HEK293 (cell line): ENCODE data around the gene AICDA.

Experiments used
- CTCF ChIA-PET: fragments of 350-600 bp; formaldehyde crosslinking; extraction: SDS; loops from one replicate; lab custom pipeline; 2021; ENCODE audit warnings: antibody characterized with exemption; lab: Yijun Ruan, JAX
- POLR2A ChIA-PET: fragments of 300-600 bp; formaldehyde crosslinking; extraction: SDS; loops from one replicate; lab custom pipeline; 2020; ENCODE audit warnings: antibody characterized with exemption, inconsistent platforms; lab: Yijun Ruan, JAX
- H3K27ac ChIP-seq: fragments of 200-500 bp; sonication (Bioruptor generic); 2 replicates; pipeline ENCODE4 v1.5.1; 2014; ENCODE audit warnings: low read depth, low read length, control low read depth, inconsistent platforms; ENCODE audit errors: extremely low read depth
- H3K36me3 ChIP-seq, 2 experiments: fragments of 200-500 bp in 1 of 2; sonication (Bioruptor generic) in 1 of 2; 1 replicate in 1 of 2; 2 replicates in 1 of 2; pipeline ENCODE4 v1.5.1; 2014 to 2017; ENCODE audit warnings: inconsistent platforms in 2 of 2, low read length in 2 of 2; ENCODE audit not compliant: control insufficient read depth in 2 of 2, insufficient read depth in 1 of 2
- H3K4me1 ChIP-seq: fragments of 200-500 bp; sonication (Bioruptor generic); 2 replicates; pipeline ENCODE4 v1.5.1; 2014; ENCODE audit warnings: mild to moderate bottlenecking, low read length, inconsistent platforms; ENCODE audit not compliant: control insufficient read depth, insufficient read depth
- H3K4me3 ChIP-seq: 2 replicates; pipeline ENCODE4 v1.5.1; 2011; ENCODE audit warnings: low read depth, mild to moderate bottlenecking, control low read depth, low read length, moderate library complexity
- H3K9me3 ChIP-seq: fragments of 200-500 bp; sonication (Bioruptor generic); 2 replicates; pipeline ENCODE4 v1.5.1; 2014; ENCODE audit warnings: low read depth, low read length, inconsistent platforms; ENCODE audit not compliant: control insufficient read depth, insufficient read depth
- HOXD13 ChIP-seq: sonication (generic); formaldehyde crosslinking; IDR thresholded peaks from 2 replicates; pipeline ENCODE4 v1.8.0; 2022; ENCODE audit warnings: missing genetic modification reagents, borderline replicate concordance
- KLF10 ChIP-seq: fragments of 450-650 bp; IDR thresholded peaks from 2 replicates; pipeline ENCODE4 v1.5.1; 2018; ENCODE audit warnings: missing biosample characterization, mild to moderate bottlenecking, missing genetic modification characterization
- KLF16 ChIP-seq: fragments of 450-650 bp; formaldehyde crosslinking; IDR thresholded peaks from 2 replicates; pipeline ENCODE4 v1.5.1; 2017; ENCODE audit warnings: missing biosample characterization, missing genetic modification characterization
- REPIN1 ChIP-seq: fragments of 450-650 bp; formaldehyde crosslinking; IDR thresholded peaks from 2 replicates; pipeline ENCODE4 v1.5.1; 2017; ENCODE audit warnings: missing biosample characterization, missing genetic modification characterization, low read depth
- SALL2 ChIP-seq: fragments of 450-650 bp; formaldehyde crosslinking; IDR thresholded peaks from 2 replicates; pipeline ENCODE4 v1.5.0; 2017; ENCODE audit warnings: missing biosample characterization, mild to moderate bottlenecking, missing genetic modification characterization, borderline replicate concordance
- SCRT2 ChIP-seq: fragments of 450-650 bp; formaldehyde crosslinking; IDR thresholded peaks from 2 replicates; pipeline ENCODE4 v1.5.1; 2016; ENCODE audit warnings: missing biosample characterization, missing genetic modification characterization
- TCF7L2 ChIP-seq: IDR thresholded peaks from 2 replicates; pipeline ENCODE4 v1.6.1; 2011; ENCODE audit warnings: low read depth, mild to moderate bottlenecking, inconsistent platforms, low read length, moderate library complexity, borderline replicate concordance
- ZBTB17 ChIP-seq: fragments of 450-650 bp; formaldehyde crosslinking; IDR thresholded peaks from 2 replicates; pipeline ENCODE4 v1.5.1; 2016; ENCODE audit warnings: missing biosample characterization, missing genetic modification characterization
- ZBTB48 ChIP-seq: fragments of 450-650 bp; formaldehyde crosslinking; IDR thresholded peaks from 2 replicates; pipeline ENCODE4 v1.5.1; 2016; ENCODE audit warnings: missing biosample characterization, missing genetic modification characterization
- ZBTB6 ChIP-seq: fragments of 450-650 bp; formaldehyde crosslinking; IDR thresholded peaks from 2 replicates; pipeline ENCODE4 v1.5.1; 2017; ENCODE audit warnings: missing biosample characterization, missing genetic modification characterization
- ZBTB7A ChIP-seq: fragments of 450-650 bp; formaldehyde crosslinking; IDR thresholded peaks from 2 replicates; pipeline ENCODE4 v1.5.1; 2016; ENCODE audit warnings: low read depth, missing biosample characterization, missing genetic modification characterization
- ZNF146 ChIP-seq: fragments of 450-650 bp; formaldehyde crosslinking; IDR thresholded peaks from 2 replicates; pipeline ENCODE4 v1.5.1; 2016; ENCODE audit warnings: missing biosample characterization, missing genetic modification characterization
- ZNF157 ChIP-seq: fragments of 450-650 bp; formaldehyde crosslinking; IDR thresholded peaks from 2 replicates; pipeline ENCODE4 v1.5.1; 2016; ENCODE audit warnings: missing biosample characterization, missing genetic modification characterization
- ZNF16 ChIP-seq: fragments of 450-650 bp; formaldehyde crosslinking; IDR thresholded peaks from 2 replicates; pipeline ENCODE4 v1.5.1; 2016; ENCODE audit warnings: low read depth, missing biosample characterization, missing genetic modification characterization
- ZNF175 ChIP-seq: fragments of 450-650 bp; formaldehyde crosslinking; IDR thresholded peaks from 2 replicates; pipeline ENCODE4 v1.5.1; 2016; ENCODE audit warnings: missing biosample characterization, missing genetic modification characterization
- ZNF274 ChIP-seq, 2 experiments: fragments of 200-500 bp in 1 of 2; fragments of 450-650 bp in 1 of 2; sonication (Bioruptor generic) in 1 of 2; formaldehyde crosslinking in 1 of 2; IDR thresholded peaks; 2 replicates each; pipeline versions ENCODE4 v1.5.1 to v1.6.1; 2014 to 2016; ENCODE audit warnings: borderline replicate concordance in 1 of 2, inconsistent platforms in 1 of 2, low read length in 1 of 2, missing biosample characterization in 1 of 2, missing genetic modification characterization in 1 of 2
- ZNF324 ChIP-seq: fragments of 450-650 bp; formaldehyde crosslinking; IDR thresholded peaks from 2 replicates; pipeline ENCODE4 v1.5.1; 2016; ENCODE audit warnings: missing biosample characterization, missing genetic modification characterization
- ZNF391 ChIP-seq: fragments of 450-650 bp; formaldehyde crosslinking; IDR thresholded peaks from 2 replicates; pipeline ENCODE4 v1.5.1; 2016; ENCODE audit warnings: low read depth, missing biosample characterization, missing genetic modification characterization, borderline replicate concordance
- ZNF473 ChIP-seq: fragments of 450-650 bp; formaldehyde crosslinking; IDR thresholded peaks from 2 replicates; pipeline ENCODE4 v1.5.1; 2017; ENCODE audit warnings: missing biosample characterization, missing genetic modification characterization
- ZNF530 ChIP-seq: fragments of 450-650 bp; formaldehyde crosslinking; IDR thresholded peaks from 2 replicates; pipeline ENCODE4 v1.5.1; 2016; ENCODE audit warnings: low read depth, missing biosample characterization, missing genetic modification characterization
- ZNF548 ChIP-seq: fragments of 450-650 bp; formaldehyde crosslinking; IDR thresholded peaks from 2 replicates; pipeline ENCODE4 v1.5.1; 2016; ENCODE audit warnings: missing biosample characterization, missing genetic modification characterization
- ZNF600 ChIP-seq: fragments of 450-650 bp; formaldehyde crosslinking; IDR thresholded peaks from 2 replicates; pipeline ENCODE4 v1.5.1; 2016; ENCODE audit warnings: missing biosample characterization, missing genetic modification characterization
- ZNF837 ChIP-seq: fragments of 450-650 bp; formaldehyde crosslinking; IDR thresholded peaks from 2 replicates; pipeline ENCODE4 v1.5.1; 2016; ENCODE audit warnings: missing biosample characterization, missing genetic modification characterization
- ZNF843 ChIP-seq: fragments of 450-650 bp; formaldehyde crosslinking; IDR thresholded peaks from 2 replicates; pipeline ENCODE4 v1.5.1; 2016; ENCODE audit warnings: missing biosample characterization, missing genetic modification characterization
- TF ChIP-seq, protein P1 (sequence below): fragments of 450-650 bp; formaldehyde crosslinking; IDR thresholded peaks from 2 replicates; pipeline ENCODE4 v1.5.1; 2016; ENCODE audit warnings: missing biosample characterization, missing genetic modification characterization
- TF ChIP-seq, protein P2 (sequence below): fragments of 450-650 bp; formaldehyde crosslinking; IDR thresholded peaks from 2 replicates; pipeline ENCODE4 v1.5.1; 2016; ENCODE audit warnings: missing biosample characterization, missing genetic modification characterization, borderline replicate concordance

AICDA gene

GRCh38 chr12:8605057-8605456, 7.6 kb downstream of the AICDA start (continued):
- TF ChIP-seq ZNF274 (IDR thresholded peaks at IDR 0.05; ENCODE audit: low read length) (no peak), ZNF274 (tag by site-specific recombination; IDR thresholded peaks at IDR 0.05; ENCODE audit: borderline replicate concordance) (no peak), ZNF16 (no peak), REPIN1 (tag by site-specific recombination) (no peak), ZNF146 (tag by site-specific recombination) (no peak), HOXD13 (no peak), ZBTB6 (no peak)

GRCh38 chr12:8603856-8604255, 8.8 kb downstream of the AICDA start:
- no peak overlapping the region for H3K27ac ChIP-seq
- POLR2A ChIA-PET = no interaction called here
- CTCF ChIA-PET = interaction anchor here (0.6 kb wide), 1 partner anchor 115 kb away, joined by 3 read pairs; no protein-coding TSS in a partner anchor
- no peaks in the 10 kb centered on the region for H3K4me1 ChIP-seq
- no peak overlapping the region for H3K4me3 ChIP-seq
- no peaks in the 10 kb centered on the region for H3K36me3 ChIP-seq
- no peaks in the 10 kb centered on the region for H3K9me3 ChIP-seq
- no peak for TF ChIP-seq ZBTB17

GRCh38 chr12:8603286-8603685, 9.4 kb downstream of the AICDA start:
- ChIA-PET POLR2A (no interaction called here), CTCF (interaction anchor here (0.6 kb wide), 1 partner anchor 115 kb away, joined by 3 read pairs; no protein-coding TSS in a partner anchor)
- H3K4me3 ChIP-seq = no peak overlapping the region
- H3K4me1 ChIP-seq = no peaks in the 10 kb centered on the region
- H3K27ac ChIP-seq = no peak overlapping the region
- H3K9me3 ChIP-seq = no peaks in the 10 kb centered on the region
- no peaks in the 10 kb centered on the region for H3K36me3 ChIP-seq
- TF ChIP-seq KLF16 (tag by site-specific recombination) (no peak), ZNF600 (tag by site-specific recombination) (no peak)

DNA sequence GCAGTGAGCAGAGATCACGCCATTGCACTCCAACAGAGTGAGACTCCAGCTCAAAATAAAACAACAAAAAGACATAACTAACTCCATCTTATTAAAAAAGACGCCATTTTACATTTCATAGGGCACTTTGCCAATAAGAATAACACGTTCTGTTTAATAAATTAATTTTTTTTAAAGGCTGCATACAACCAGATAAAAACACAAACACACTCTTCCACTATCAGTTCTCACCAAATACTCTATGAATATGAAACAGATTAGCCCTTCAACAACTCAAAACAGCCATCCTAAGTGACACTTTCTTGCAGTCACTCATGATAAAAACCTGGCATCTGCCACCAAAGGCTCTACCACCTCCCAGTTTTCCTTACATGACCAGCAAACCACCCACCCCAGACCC, 16.1 kb downstream of the AICDA start:
- no peak overlapping the region for H3K4me3 ChIP-seq
- no peaks in the 10 kb centered on the region for H3K36me3 ChIP-seq
- TF ChIP-seq SALL2 (tag by site-specific recombination) (no peak), ZNF473 (no peak), ZNF157 (no peak), ZNF391 (tag by site-specific recombination) (no peak), SCRT2 (tag by site-specific recombination) (no peak), ZNF324 (tag by site-specific recombination) (no peak), ZNF175 (no peak)
- H3K4me1 ChIP-seq = no peaks in the 10 kb centered on the region
- H3K9me3 ChIP-seq = no peaks in the 10 kb centered on the region
- POLR2A ChIA-PET = no interaction called here
- CTCF ChIA-PET = interaction anchor here (1.2 to 1.5 kb wide), 2 partner anchors 12 to 52 kb away, joined by 4 to 6 read pairs; no protein-coding TSS in a partner anchor
- H3K27ac ChIP-seq = no peak overlapping the region

- ChIA-PET CTCF (interaction anchor here (0.6 to 1.6 kb wide), 4 partner anchors 16 to 484 kb away, joined by 3 to 5 read pairs (median 4); no protein-coding TSS in a partner anchor), POLR2A (no interaction called here)
- Histone ChIP-seq H3K27ac (no peak overlapping the region), H3K9me3 (no peaks in the 10 kb centered on the region), H3K4me1 (no peaks in the 10 kb centered on the region), H3K4me3 (no peak overlapping the region), H3K36me3 (no peaks in the 10 kb centered on the region)
- TF ChIP-seq ZBTB48 (no peak), TCF7L2 (no peak), ZNF837 (tag by site-specific recombination) (no peak), ZNF324 (tag by site-specific recombination) (no peak), ZBTB7A (tag by site-specific recombination) (no peak), ZNF548 (no peak), ZNF843 (tag by site-specific recombination) (no peak), KLF10 (tag by site-specific recombination) (no peak), ZNF530 (tag by site-specific recombination) (no peak), ZNF146 (tag by site-specific recombination) (no peak)
- TF ChIP-seq, protein P1, sequence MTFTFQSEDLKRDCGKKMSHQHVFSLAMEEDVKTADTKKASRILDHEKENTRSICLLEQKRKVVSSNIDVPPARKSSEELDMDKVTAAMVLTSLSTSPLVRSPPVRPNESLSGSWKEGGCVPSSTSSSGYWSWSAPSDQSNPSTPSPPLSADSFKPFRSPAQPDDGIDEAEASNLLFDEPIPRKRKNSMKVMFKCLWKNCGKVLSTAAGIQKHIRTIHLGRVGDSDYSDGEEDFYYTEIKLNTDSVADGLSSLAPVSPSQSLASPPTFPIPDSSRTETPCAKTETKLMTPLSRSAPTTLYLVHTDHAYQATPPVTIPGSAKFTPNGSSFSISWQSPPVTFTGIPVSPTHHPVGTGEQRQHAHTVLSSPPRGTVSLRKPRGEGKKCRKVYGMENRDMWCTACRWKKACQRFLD = no peak
- TF ChIP-seq, protein P2, sequence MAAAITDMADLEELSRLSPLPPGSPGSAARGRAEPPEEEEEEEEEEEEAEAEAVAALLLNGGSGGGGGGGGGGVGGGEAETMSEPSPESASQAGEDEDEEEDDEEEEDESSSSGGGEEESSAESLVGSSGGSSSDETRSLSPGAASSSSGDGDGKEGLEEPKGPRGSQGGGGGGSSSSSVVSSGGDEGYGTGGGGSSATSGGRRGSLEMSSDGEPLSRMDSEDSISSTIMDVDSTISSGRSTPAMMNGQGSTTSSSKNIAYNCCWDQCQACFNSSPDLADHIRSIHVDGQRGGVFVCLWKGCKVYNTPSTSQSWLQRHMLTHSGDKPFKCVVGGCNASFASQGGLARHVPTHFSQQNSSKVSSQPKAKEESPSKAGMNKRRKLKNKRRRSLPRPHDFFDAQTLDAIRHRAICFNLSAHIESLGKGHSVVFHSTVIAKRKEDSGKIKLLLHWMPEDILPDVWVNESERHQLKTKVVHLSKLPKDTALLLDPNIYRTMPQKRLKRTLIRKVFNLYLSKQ (tag by site-specific recombination) = no peak
Observed at GRCh38 chr12:8594072-8594471, 18.6 kb downstream of the AICDA start.
